GM19099 (cell line): ENCODE measurements around the gene DLG2.

Source experiments
- POLR2A ChIP-seq: IDR thresholded peaks from 3 replicates; pipeline ENCODE4 v1.6.1; 2011; ENCODE audit warnings: low read depth; ENCODE audit not compliant: insufficient read length; ENCODE audit errors: extremely low read depth

The DLG2 gene

GRCh38 chr11:84536456-84536855, 1090.7 kb downstream of the DLG2 start:
- TF ChIP-seq POLR2A, result no peak

- no peak for TF ChIP-seq POLR2A
Measured at GRCh38 chr11:84532364-84532763, 1094.8 kb downstream of the DLG2 start.

- TF ChIP-seq POLR2A, result no peak
Measured at GRCh38 chr11:84526250-84526649, 1100.9 kb downstream of the DLG2 start.

GRCh38 chr11:84524422-84525051, 1102.6 kb downstream of the DLG2 start:
- TF ChIP-seq POLR2A, result no peak

- no peak for TF ChIP-seq POLR2A
Measured at GRCh38 chr11:84522331-84522730, 1104.8 kb downstream of the DLG2 start.

- TF ChIP-seq POLR2A, result no peak
Measured at GRCh38 chr11:84518631-84519183, 1108.4 kb downstream of the DLG2 start.

GRCh38 chr11:84514436-84514835, 1112.7 kb downstream of the DLG2 start:
- TF ChIP-seq POLR2A, result no peak

- TF ChIP-seq POLR2A, result no peak
Measured at GRCh38 chr11:84503503-84503902, 1123.6 kb downstream of the DLG2 start.

GRCh38 chr11:84501750-84502149, 1125.4 kb downstream of the DLG2 start:
- no peak for TF ChIP-seq POLR2A

- TF ChIP-seq POLR2A, result no peak
Measured at GRCh38 chr11:84497981-84498411, 1129.1 kb downstream of the DLG2 start.

- TF ChIP-seq POLR2A, result no peak
Measured at GRCh38 chr11:84497181-84497580, 1130.0 kb downstream of the DLG2 start.

GRCh38 chr11:84496122-84496521, 1131.0 kb downstream of the DLG2 start:
- TF ChIP-seq POLR2A, result no peak

GRCh38 chr11:84480131-84480530, 1147.0 kb downstream of the DLG2 start:
- TF ChIP-seq POLR2A, result no peak

- TF ChIP-seq POLR2A, result no peak
Measured at GRCh38 chr11:84476581-84476980, 1150.6 kb downstream of the DLG2 start.

- no peak for TF ChIP-seq POLR2A
Measured at GRCh38 chr11:84471501-84471900, 1155.6 kb downstream of the DLG2 start.

- TF ChIP-seq POLR2A, result no peak
Measured at GRCh38 chr11:84468235-84468634, 1158.9 kb downstream of the DLG2 start.

- TF ChIP-seq POLR2A, result no peak
Measured at GRCh38 chr11:84465040-84465439, 1162.1 kb downstream of the DLG2 start.
